Left forelimb (tissue), 1 donor: ENCODE data around the gene ZNF32.
A peak's percentile ranks its signal among the peaks of the same experiment; 100 is the strongest.

ENCODE experiments used
- DNase-seq: peaks from one replicate; pipeline ENCODE4 v3.0.0-alpha.2; 2018; ENCODE audit warnings: low spot score

Gene ZNF32, protein sequence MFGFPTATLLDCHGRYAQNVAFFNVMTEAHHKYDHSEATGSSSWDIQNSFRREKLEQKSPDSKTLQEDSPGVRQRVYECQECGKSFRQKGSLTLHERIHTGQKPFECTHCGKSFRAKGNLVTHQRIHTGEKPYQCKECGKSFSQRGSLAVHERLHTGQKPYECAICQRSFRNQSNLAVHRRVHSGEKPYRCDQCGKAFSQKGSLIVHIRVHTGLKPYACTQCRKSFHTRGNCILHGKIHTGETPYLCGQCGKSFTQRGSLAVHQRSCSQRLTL

DNA sequence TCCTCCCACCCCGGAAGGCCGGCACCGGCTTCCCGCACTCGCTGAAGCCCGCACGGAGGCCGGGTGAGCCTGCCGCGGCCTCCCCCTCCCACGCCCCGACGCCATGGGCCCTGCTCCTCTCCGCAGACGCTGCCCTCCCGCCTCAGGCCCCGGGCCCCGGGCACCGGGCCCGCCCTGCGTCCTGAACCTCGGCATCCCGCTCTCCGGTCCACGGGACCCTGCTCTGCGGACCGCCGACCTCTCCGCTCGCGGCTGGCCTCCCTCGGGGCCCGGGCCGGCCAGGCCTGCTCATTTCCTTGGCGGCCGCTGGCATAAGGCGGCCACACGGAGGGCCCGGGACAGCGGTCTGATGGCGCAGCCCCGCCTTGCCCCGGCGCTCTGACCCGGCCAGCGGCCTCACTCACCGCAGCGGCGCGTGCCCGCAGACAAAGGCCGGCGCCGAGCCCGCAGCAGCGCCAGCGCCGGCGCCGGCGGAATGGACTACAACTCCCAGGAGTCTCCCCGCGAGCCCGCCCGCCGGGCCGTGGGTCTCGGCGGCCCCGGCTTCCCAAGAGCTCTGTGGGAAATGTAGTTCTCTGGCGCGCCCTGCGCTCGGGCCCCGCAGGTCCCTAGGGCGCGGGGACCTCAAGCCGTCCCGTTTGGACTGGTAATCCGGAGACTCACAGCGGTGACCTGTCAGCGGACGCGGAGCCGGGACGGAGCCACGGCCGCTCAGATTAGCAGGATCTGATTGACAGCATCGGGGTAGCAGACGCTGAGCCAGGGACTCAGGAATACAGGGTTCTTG lies at the start of gene ZNF32:
TSS of gene ZNF32 (minus strand) at position 484 of the 787 bp plus-strand sequence. CDS start 2,748 bp downstream, outside the sequence.
- DNase-seq = peak; percentile 89

- DNase-seq = no peak
Measured at GRCh38 chr10:43698156-43698555, 49.5 kb upstream of the ZNF32 start.

- no peak for DNase-seq
Measured at GRCh38 chr10:43696909-43697483, 48.3 kb upstream of the ZNF32 start.

DNA sequence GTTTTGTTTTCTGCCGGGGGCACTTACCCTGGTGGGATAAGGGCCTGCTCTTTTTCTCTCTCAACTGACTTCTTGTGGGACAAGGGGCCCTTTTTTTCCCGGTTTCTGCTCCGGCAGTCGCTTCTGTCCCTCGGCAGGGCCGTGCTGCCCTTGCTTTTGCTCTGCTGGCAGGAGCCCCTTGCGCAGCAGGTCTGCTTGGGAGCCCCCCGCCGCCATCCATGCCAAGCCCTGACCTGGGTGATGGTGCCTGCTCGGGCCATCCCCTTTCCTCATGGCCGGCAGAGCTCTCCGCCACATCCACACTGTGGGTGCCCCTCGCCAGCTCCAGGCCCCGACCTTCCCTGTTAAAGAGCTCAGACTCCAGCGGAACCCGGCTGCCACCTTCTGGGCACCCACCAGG lies 47.0 kb upstream of the ZNF32 start:
- DNase-seq = no peak

GRCh38 chr10:43695321-43695720 lies 46.6 kb upstream of the ZNF32 start:
- DNase-seq = no peak

DNA sequence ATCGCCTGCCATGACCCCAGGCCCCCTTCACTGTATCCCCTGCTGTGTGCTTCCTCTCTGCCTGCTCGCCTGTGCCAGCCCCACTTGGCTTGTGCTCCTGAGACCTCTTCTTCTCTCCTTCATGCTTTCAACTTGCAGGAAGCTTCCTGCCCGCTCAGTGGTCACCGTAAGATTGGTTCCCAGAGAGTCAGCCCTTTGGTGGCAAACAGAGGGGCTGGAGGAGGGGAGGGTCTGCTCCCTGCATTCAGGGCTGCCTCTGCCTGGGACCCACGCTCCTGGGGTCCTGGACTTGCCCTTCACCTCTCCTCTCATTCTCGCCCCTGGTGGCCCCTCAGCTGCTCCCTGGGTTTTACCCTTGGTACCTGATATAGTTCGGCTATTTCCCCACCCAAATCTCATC lies 45.8 kb upstream of the ZNF32 start:
- no peak for DNase-seq

- no peak for DNase-seq
Measured at GRCh38 chr10:43693602-43694001, 44.9 kb upstream of the ZNF32 start.

GRCh38 chr10:43692051-43692825 lies 43.6 kb upstream of the ZNF32 start:
- DNase-seq = no peak

DNA sequence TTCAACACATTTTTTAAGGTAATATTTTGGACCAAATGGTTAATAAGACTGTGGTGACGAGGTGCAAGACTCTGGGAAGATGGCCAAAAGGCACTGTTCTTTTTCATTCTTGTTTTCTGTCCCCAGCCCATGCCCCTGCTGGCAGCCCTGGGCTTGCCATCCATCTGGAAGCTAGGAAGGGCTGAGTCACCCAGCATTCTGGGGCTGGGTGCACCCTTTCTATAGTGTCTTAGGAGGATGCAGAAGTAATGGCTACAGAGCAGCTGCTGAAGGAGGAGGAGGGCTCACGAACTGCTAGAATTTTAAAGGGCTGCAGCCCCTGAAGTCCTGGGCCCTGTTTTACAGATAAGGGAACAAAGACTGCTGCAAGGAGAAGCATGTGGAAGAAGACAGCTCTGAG lies 42.8 kb upstream of the ZNF32 start:
- DNase-seq = no peak

- DNase-seq = peak; percentile 97
Measured at GRCh38 chr10:43689955-43690771, 41.5 kb upstream of the ZNF32 start.

GRCh38 chr10:43689618-43689954 lies 40.9 kb upstream of the ZNF32 start:
- DNase-seq = peak; percentile 80

GRCh38 chr10:43689007-43689491 lies 40.4 kb upstream of the ZNF32 start:
- no peak for DNase-seq

GRCh38 chr10:43688348-43688892 lies 39.7 kb upstream of the ZNF32 start:
- DNase-seq = no peak

DNA sequence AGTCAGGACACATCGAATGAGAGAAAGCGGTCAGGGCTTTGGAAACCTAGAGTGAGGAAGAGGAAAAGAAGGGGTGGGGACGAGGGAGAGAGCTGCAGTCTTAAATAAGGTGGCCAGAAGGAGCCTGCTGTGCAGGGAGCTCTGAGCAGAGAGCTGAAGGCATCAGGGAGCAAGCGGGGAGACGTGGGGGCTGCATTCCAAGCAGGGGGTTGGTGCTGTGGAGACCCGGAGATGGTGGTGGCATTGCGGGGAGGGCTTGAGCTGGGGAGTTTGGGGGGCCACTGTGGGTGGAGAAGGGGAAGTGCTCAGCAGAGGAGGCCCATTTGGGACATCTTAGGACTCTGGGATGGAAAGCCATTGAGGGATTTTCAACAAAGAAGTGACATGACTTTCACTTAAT lies 38.7 kb upstream of the ZNF32 start:
- DNase-seq = no peak

DNA sequence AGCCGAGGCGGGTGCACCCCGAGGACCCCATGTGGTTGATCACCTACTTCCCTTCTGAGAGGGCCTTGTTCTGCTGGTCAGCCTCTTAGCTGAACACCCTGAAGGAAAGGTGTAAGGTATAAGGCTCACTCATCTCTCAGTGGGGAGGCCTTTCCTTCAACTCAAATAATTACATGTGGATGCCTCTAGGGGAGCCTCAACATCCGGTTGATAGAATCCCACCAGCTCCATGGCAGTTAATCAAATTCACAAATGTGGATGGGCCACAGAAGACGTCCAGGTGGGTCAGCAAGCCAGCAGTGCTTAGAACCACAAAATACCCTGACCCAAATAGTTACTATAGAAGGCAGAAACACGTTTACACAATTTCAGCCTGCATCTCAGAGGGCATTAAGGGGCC lies 37.7 kb upstream of the ZNF32 start:
- DNase-seq = no peak

DNA sequence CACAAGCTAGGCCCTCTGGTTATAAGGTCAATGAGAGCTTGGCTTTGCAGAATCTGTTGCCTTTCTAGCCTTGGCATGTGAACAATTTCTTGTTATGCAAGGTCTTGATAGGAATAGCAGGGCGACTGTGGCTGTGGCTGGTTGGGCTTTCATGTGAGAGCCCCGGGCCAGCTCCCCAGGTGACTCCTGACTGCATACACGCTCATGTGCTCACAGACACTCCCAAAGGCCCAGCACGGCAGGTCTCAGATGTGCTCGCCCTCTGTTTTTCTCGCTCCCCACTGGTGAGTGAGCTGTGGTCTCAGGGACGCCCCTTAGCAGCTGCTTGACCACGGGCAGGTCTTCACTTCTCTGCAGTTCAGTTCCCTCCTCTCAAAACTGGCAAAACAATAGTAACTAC lies 37.1 kb upstream of the ZNF32 start:
- DNase-seq = no peak

DNA sequence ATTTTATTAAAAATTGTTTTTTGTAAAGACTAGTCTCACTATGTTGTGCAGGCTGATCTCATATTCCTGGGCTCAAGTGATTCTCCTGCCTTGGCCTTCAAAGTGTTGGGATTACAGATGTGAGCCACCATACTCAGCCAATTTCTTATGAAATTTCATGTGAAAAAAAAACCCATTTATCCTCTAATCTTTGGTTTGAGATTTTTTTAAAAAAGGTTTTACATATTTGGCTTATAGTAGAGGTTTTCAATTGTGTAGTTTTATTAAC lies 35.5 kb upstream of the ZNF32 start:
- no peak for DNase-seq

DNA sequence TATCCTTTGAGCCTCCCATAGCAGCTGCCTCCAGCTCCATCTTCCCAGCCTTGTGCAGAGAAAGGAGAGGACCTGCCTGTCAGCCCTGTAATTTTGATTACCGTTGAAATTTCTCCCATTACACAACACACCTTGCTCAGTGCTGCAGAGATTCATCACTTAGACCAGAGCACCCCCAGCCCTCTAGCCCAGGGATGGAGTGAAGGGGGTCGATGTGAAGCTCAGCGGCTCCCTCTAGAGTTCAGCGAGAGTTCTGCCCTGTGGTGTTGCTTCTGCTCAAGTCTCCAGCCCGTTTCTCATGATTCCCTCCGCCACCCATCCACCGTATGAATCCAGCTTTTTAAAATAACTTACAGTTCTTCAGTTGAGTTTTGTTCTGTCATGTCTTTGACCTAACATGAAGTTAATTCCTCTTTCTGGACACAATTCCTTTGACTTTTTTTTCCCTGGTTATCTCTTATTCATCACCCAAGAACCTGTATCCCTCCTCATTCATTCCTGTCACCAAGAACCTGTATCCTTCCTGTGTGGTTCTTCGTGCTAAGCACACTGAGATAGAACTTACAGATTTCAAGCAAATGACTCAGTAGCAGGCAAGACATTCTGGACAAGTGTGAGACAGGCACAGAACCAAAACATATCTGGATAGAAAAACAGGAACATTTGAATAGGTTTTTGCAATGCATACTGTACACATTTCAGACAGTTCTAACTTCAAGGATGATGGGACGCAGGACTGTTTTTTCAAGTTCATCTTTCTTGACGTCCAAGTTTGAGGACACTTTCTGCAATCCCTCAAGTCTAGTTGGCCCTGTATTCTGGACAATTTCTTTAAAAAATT lies 35.0 kb upstream of the ZNF32 start:
- no peak for DNase-seq

DNA sequence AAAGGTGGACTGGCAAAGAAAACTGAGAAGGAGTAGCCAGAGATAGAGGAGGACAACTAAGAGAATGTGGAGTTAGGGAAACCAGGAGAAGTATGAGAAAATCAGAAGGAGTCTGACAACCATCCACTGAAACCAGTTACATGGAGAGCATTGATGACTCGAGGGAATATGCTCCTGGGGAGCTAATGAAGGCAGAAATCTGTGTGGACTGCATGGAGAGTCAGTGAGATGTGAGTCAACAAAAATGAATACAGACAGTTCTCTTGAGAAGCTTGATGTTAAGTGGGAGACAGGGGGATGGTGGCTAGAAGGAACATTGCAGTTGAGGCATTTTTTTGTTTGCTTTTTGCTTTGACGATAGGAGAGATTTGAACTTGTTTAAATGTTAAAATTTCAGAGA lies 34.3 kb upstream of the ZNF32 start:
- DNase-seq = no peak

- no peak for DNase-seq
Measured at GRCh38 chr10:43681721-43682120, 33.0 kb upstream of the ZNF32 start.

DNA sequence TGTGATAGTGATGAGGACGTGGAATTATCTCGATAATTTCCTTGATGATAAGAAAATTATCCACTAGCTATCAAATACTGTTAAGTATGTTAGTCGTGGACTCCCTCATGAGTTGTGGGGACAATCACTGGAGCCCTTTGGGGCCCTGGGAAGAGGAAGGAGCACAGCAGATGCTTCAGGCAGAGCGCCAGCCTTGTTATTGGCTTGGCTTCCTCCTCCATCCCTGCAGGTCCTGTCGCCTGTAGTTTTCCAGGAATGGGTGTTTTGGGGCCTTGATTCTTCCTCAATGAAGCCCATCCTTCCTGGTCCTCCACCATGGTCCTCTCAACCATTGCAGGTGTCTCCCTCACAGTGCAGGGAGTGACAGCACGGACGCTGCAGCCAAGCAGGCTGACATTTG lies 32.5 kb upstream of the ZNF32 start:
- no peak for DNase-seq
